ENCODE results near the gene U2AF2. TPM values are rescaled to one million over a fixed set of nuclear protein-coding genes. Genes with fewer than 3 reads are reported as not detected.

U2AF2 gene
- total RNA-seq: 10 to 100 TPM; 39.0 to 61.0 TPM

DNA sequence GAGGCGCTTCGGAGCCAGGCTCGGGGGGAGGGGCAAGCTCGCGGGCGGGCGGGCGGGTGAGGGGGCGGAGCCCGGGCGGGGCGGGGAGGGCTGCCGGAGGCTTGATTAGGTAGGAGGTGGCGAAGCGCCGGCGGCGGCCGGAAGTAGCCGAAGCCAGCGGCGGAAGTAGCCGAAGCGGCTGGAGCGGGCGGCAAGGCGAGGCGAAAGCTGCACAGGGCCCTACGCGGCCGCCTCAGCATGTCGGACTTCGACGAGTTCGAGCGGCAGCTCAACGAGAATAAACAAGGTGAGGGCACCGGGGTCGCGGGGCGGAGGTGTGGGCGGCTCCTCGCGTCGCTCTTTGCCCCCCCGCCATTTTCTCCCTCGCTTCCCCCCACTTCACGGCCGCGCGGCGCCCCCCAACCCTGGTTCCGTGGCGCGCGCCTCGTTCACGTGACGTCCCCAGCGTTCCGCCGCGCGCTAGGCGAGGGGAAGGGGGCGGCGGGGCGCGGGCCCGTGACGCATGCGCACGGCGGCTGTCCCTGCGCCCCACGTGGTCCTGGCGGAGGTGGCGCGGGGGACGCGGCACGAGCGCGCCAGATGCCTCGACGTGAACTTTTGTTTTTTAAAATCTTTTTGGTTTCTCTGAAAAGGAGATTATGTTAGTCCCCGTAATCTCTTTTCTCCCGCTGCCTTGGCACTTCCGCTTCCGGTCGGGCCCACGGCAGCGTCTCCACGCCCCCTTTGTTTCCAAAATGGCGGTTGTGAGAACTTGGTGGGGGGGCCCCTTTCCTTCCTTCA, at the start of gene U2AF2:
Gene U2AF2 (plus strand): TSS at position 168 of the 780 bp plus-strand sequence. CDS start 70 bp downstream, at position 238.
- peak within 1 kb of the TSS; percentile 63 to 88 for H3K4me3 ChIP-seq
- H3K36me3 ChIP-seq: peaks cover 8% of the 10 kb centered on the region
- peak within 1 kb of the TSS; percentile 97 to 99 for H3K27ac ChIP-seq
- peak in 1 of 2 donors; percentile 16 for TF ChIP-seq CTCF (IDR thresholded peaks at IDR 0.05)
- no peaks in the 10 kb centered on the region for H3K9me3 ChIP-seq
- peaks cover 0 to 53% of the 10 kb centered on the region in 2 donors for H3K4me1 ChIP-seq
- peak; percentile 94 for DNase-seq (ENCODE audit: low spot score)
- H3K27me3 ChIP-seq: no peaks in the 10 kb centered on the region

DNA sequence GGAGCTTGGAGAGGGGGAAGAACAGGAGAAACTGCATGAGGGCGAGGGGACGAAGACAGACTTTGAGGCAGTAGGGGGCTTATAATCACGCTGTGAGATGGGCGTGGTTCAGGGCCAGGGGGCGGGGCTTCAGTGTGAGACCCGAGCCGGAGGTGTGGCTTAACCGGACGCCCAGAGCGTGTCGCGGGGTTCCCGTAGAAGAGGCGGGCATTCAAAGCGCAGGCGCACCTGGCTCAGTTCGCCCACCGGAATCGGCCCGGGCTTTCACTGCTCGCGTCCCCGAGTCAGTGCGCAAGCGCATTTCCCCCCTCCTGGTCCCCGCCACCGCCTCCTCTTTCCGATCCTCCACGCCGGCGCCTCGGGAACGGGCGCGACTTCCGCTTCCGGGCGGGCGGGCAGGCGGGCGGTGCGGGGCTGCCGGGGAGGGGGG, 49.6 kb upstream of the U2AF2 start:
- Histone ChIP-seq H3K9me3 (no peaks in the 10 kb centered on the region), H3K27ac (peak overlapping the region; percentile 96 to 98), H3K36me3 (peaks cover 21% of the 10 kb centered on the region), H3K27me3 (no peaks in the 10 kb centered on the region), H3K4me3 (peak overlapping the region; percentile 94 to 99), H3K4me1 (peaks cover 0 to 45% of the 10 kb centered on the region in 2 donors)
- no peak for TF ChIP-seq CTCF (IDR thresholded peaks at IDR 0.05)
- peak; percentile 96 for DNase-seq (ENCODE audit: low spot score)

DNA sequence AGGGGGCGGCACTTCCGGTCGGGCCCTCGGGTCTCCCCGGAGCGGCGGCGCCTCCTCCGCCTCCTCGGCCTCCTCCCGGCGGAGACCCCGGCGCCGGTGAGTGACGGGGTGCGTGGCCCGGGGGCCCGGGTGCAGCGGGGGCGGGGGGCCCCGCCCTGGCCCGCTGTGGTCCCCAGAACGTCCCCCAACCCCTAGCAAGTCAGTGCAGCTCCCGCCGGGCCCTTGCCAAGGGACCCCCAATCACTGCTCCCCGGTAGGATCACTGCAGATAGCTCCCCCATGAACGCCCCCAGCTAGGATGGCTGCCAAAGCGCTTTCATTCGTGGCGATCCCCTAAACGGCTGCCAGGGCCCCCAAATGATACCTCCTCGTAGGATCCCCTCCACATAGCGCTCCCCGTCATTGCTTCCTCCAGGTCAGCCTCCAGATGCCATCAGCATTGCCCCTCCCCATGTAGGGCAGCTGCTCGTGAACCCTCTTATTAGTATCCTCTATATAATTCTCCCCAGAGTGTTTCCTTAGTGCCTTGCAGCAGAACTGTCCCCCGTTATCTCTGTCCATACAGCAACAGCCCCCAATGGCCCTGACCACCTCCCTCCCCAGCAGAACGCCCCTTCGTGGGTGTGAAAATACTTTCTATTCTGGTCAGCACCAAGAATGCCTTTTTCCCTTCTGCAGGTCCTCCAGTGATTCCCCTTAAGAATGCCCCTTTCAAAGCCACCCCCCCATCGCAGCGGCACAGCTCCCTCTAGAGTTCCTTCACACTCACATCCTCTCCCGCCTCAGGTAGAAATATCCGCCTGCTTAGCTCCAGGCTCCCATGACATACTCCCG, 49.0 kb upstream of the U2AF2 start, which contains the start of gene ZNF865:
Gene ZNF865 (plus strand): TSS at position 11 of the 834 bp plus-strand sequence. CDS start 7,972 bp downstream, outside the sequence.
- DNase-seq (ENCODE audit: low spot score): peak; percentile 81
- peaks cover 0 to 48% of the 10 kb centered on the region in 2 donors for H3K4me1 ChIP-seq
- peak in 1 of 2 donors; percentile 71 for TF ChIP-seq CTCF (IDR thresholded peaks at IDR 0.05)
- no peaks in the 10 kb centered on the region for H3K9me3 ChIP-seq
- H3K27me3 ChIP-seq: no peaks in the 10 kb centered on the region
- peaks cover 26% of the 10 kb centered on the region for H3K36me3 ChIP-seq
- peak within 1 kb of the TSS; percentile 94 to 99 for H3K4me3 ChIP-seq
- peak within 1 kb of the TSS; percentile 96 to 98 for H3K27ac ChIP-seq

DNA sequence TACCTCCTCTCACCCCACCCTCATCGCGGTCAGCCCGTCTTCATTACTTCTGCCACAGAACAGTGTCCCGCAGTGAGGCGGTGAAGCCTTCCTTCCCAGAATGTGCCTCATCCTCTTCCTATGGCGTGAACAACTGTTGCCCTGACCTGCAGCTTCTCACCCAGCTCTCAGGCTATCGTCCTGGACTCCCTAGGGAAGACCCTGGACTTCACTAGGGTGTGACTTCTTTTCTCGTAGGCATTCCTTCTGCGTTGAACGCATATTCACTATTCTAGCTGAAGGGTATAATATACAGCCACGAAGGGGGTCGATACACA, 48.4 kb upstream of the U2AF2 start:
- no peak for TF ChIP-seq CTCF (IDR thresholded peaks at IDR 0.05)
- Histone ChIP-seq H3K4me3 (peak overlapping the region; percentile 94 to 99), H3K9me3 (no peaks in the 10 kb centered on the region), H3K27ac (peak overlapping the region; percentile 96 to 98), H3K4me1 (peaks cover 0 to 47% of the 10 kb centered on the region in 2 donors), H3K36me3 (peaks cover 26% of the 10 kb centered on the region), H3K27me3 (no peaks in the 10 kb centered on the region)
- no peak for DNase-seq (ENCODE audit: low spot score)

DNA sequence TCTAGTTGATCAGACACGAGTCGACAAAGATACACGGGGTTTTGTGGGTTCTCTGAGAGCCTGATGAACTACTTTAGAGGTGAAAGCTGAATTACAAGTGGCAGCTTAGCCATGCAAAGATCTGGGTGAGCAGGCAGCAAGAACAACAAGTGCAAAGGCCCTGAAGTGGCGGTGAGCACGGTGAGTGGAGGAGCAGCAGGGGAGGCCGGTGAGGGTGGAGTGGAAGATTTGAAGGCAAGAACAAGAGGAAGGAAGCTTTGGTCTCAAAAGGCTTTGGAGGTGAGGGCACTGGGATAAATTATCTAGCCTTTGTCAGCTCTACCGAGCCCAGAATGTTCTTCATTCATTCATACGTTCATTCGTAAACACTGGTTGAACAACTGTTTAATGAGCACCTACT, 48.0 kb upstream of the U2AF2 start:
- Histone ChIP-seq H3K27me3 (no peaks in the 10 kb centered on the region), H3K4me1 (peaks cover 0 to 50% of the 10 kb centered on the region in 2 donors), H3K9me3 (no peaks in the 10 kb centered on the region), H3K4me3 (peak overlapping the region; percentile 94 to 99), H3K27ac (peak overlapping the region; percentile 96 to 98), H3K36me3 (peaks cover 26% of the 10 kb centered on the region)
- TF ChIP-seq CTCF (IDR thresholded peaks at IDR 0.05): no peak
- DNase-seq (ENCODE audit: low spot score): no peak

All from right atrium auricular region (tissue), 2 donors.